Loucy (cell line): ENCODE results near the gene NUP62.

Experiments
- H2AFZ ChIP-seq: fragments of 200-600 bp; sonication (generic); 2 replicates; pipeline ENCODE4 v1.6.0; 2016; ENCODE audit warnings: antibody characterized with exemption, mild to moderate bottlenecking, low read length, moderate library complexity
- H3F3A ChIP-seq: fragments of 200-600 bp; 2 replicates; pipeline ENCODE4 v1.6.0; 2016; ENCODE audit warnings: antibody characterized with exemption, low read depth, mild to moderate bottlenecking
- H3K27me3 ChIP-seq: fragments of 200-600 bp; sonication (generic); 2 replicates; pipeline ENCODE4 v1.6.1; 2014; ENCODE audit warnings: low read length, mild to moderate bottlenecking; ENCODE audit not compliant: insufficient read depth, poor library complexity, severe bottlenecking
- H3K36me3 ChIP-seq: fragments of 200-600 bp; sonication (generic); 2 replicates; pipeline ENCODE4 v1.6.1; 2016; ENCODE audit warnings: low read length; ENCODE audit not compliant: insufficient read depth
- H3K4me1 ChIP-seq: fragments of 200-600 bp; sonication (generic); 2 replicates; pipeline ENCODE4 v1.5.1; 2014; ENCODE audit warnings: low read length, mild to moderate bottlenecking; ENCODE audit not compliant: insufficient read depth, poor library complexity, severe bottlenecking
- H3K4me2 ChIP-seq: fragments of 200-600 bp; sonication (generic); 2 replicates; pipeline ENCODE4 v1.6.0; 2014; ENCODE audit warnings: antibody characterized with exemption, low read length, low read depth, mild to moderate bottlenecking; ENCODE audit not compliant: poor library complexity, severe bottlenecking
- H3K4me3 ChIP-seq: fragments of 200-600 bp; sonication (generic); 2 replicates; pipeline ENCODE4 v1.5.1; 2014; ENCODE audit warnings: low read length, mild to moderate bottlenecking, mixed read lengths; ENCODE audit not compliant: poor library complexity, severe bottlenecking
- H3K79me2 ChIP-seq: fragments of 200-600 bp; sonication (generic); 2 replicates; pipeline ENCODE4 v1.6.1; 2014; ENCODE audit warnings: low read length; ENCODE audit not compliant: insufficient read depth
- H3K9ac ChIP-seq: fragments of 200-600 bp; sonication (generic); 2 replicates; pipeline ENCODE4 v1.6.0; 2014; ENCODE audit warnings: mild to moderate bottlenecking, low read depth, low read length, moderate library complexity; ENCODE audit not compliant: poor library complexity, severe bottlenecking
- H3K9me2 ChIP-seq: fragments of 200-600 bp; sonication (generic); replicated peaks from 2 replicates; pipeline ENCODE4 v1.6.1; 2016; ENCODE audit warnings: low read depth, low read length, mixed read lengths
- H3K9me3 ChIP-seq: fragments of 200-600 bp; sonication (generic); 2 replicates; pipeline ENCODE4 v1.6.1; 2014; ENCODE audit warnings: mild to moderate bottlenecking, antibody characterized with exemption, low read length, low read depth; ENCODE audit not compliant: insufficient read depth
- H4K20me1 ChIP-seq: fragments of 200-600 bp; sonication (generic); 2 replicates; pipeline ENCODE4 v1.6.0; 2014; ENCODE audit warnings: antibody characterized with exemption, low read length, mild to moderate bottlenecking; ENCODE audit not compliant: insufficient read depth, poor library complexity, severe bottlenecking
- CTCF ChIP-seq: fragments of 200-600 bp; sonication (generic); conservative IDR thresholded peaks from 2 replicates; pipeline ENCODE4 v1.5.1; 2014; ENCODE audit warnings: mild to moderate bottlenecking, antibody characterized with exemption, low read length
- EZH2phosphoT487 ChIP-seq: fragments of 200-600 bp; IDR thresholded peaks from 2 replicates; pipeline ENCODE4 v1.6.1; 2018; ENCODE audit warnings: antibody characterized with exemption, mild to moderate bottlenecking, moderate library complexity, borderline replicate concordance

NUP62 gene

GRCh38 chr19:49871349-49871985 lies 57.8 kb downstream of the NUP62 start:
- no peaks in the 10 kb centered on the region for H3K9me3 ChIP-seq
- no peak overlapping the region for H3K9ac ChIP-seq
- H3F3A ChIP-seq, result no peaks in the 10 kb centered on the region
- no peaks in the 10 kb centered on the region for H3K9me2 ChIP-seq
- H3K4me3 ChIP-seq, result no peak overlapping the region
- no peaks in the 10 kb centered on the region for H3K27me3 ChIP-seq
- H3K36me3 ChIP-seq, result no peaks in the 10 kb centered on the region
- peaks cover 9% of the 10 kb centered on the region for H4K20me1 ChIP-seq
- peaks cover 37% of the 10 kb centered on the region for H3K4me1 ChIP-seq
- no peak for TF ChIP-seq EZH2phosphoT487
- TF ChIP-seq CTCF, result no peak
- H2AFZ ChIP-seq, result no peak overlapping the region
- H3K79me2 ChIP-seq, result peaks cover 36% of the 10 kb centered on the region
- no peak overlapping the region for H3K4me2 ChIP-seq

- Histone ChIP-seq H3K9me2 (no peaks in the 10 kb centered on the region), H3F3A (no peaks in the 10 kb centered on the region), H3K79me2 (peaks cover 38% of the 10 kb centered on the region), H3K9ac (peak overlapping the region; percentile 76), H3K27me3 (no peaks in the 10 kb centered on the region), H3K36me3 (no peaks in the 10 kb centered on the region), H3K4me1 (peaks cover 42% of the 10 kb centered on the region), H3K4me2 (peak overlapping the region; percentile 94), H2AFZ (peak overlapping the region; percentile 86; the same call in 1 of the 2 replicates), H4K20me1 (peaks cover 15% of the 10 kb centered on the region), H3K9me3 (no peaks in the 10 kb centered on the region), H3K4me3 (peak overlapping the region; percentile 87)
- TF ChIP-seq CTCF (no peak), EZH2phosphoT487 (no peak)
Measured at GRCh38 chr19:49870309-49870901, 58.9 kb downstream of the NUP62 start.

- H3K4me1 ChIP-seq, result peaks cover 43% of the 10 kb centered on the region
- no peaks in the 10 kb centered on the region for H3K27me3 ChIP-seq
- peaks cover 21% of the 10 kb centered on the region for H4K20me1 ChIP-seq
- no peaks in the 10 kb centered on the region for H3K9me3 ChIP-seq
- peak overlapping the region; percentile 86 for H2AFZ ChIP-seq
- H3K9ac ChIP-seq, result peak overlapping the region; percentile 76
- TF ChIP-seq EZH2phosphoT487 (no peak), CTCF (no peak)
- peaks cover 38% of the 10 kb centered on the region for H3K79me2 ChIP-seq
- H3K4me2 ChIP-seq, result peak overlapping the region; percentile 98
- H3K4me3 ChIP-seq, result peak overlapping the region; percentile 87
- H3K9me2 ChIP-seq, result no peaks in the 10 kb centered on the region
- H3K36me3 ChIP-seq, result peaks cover 1% of the 10 kb centered on the region; the same call in 1 of the 2 replicates
- H3F3A ChIP-seq, result no peaks in the 10 kb centered on the region
Measured at GRCh38 chr19:49869484-49870308, 59.6 kb downstream of the NUP62 start.
